GM19099 (cell line): ENCODE data around the gene ATPAF1.

Source experiments
- POLR2A ChIP-seq: IDR thresholded peaks from 3 replicates; pipeline ENCODE4 v1.6.1; 2011; ENCODE audit warnings: low read depth; ENCODE audit not compliant: insufficient read length; ENCODE audit errors: extremely low read depth

Gene ATPAF1

DNA sequence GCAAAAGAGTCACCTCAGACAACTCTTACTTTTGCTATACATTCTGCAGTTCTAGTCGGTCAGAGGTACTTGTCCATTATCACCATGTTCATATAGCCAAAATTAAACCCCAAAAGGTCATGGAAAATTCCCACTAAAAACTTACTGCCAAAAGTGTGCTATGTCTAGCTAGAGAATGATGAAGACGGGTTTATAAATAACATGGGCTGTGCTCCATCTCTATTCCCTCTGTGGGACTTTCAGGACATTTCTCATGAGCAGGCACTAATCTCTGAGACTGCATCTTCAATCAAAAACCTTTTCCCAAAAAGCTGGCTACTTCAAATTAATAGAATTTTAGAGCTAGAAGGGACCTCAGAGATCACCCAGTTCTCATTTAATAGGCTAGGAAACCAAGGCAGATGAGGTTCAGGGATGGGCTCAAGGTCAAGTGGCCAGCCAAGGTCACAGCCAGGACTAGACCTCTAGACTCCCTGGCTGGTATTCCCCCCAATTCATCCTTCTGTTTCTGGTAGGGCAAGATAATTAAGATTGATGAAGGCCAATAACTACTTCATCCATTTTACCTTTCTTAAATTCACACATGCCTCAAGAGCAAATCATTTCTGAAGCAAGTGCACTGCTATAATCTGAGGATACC is 30.6 kb downstream of the ATPAF1 start:
- no peak for TF ChIP-seq POLR2A

DNA sequence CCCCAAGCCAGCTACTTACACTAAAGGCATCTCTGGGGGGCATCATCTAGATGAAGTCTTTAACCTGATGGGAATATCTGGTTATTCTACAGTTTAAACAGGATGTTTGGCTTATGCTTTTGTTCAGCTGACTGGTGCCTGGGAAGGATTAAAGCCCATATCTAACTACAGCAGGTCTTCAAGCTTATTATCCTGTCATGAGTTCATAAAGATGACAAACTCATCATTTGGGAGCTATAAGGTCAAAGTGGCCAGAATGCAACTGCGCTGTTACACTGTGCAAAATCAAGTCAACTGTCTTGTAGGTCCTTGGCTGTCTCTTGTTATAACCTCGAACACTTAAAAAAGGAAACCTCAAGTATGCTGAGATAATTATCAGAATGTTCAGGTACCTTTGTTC is 33.0 kb downstream of the ATPAF1 start:
- TF ChIP-seq POLR2A, result no peak

GRCh38 chr1:46630719-46631118 is 37.4 kb downstream of the ATPAF1 start:
- no peak for TF ChIP-seq POLR2A

DNA sequence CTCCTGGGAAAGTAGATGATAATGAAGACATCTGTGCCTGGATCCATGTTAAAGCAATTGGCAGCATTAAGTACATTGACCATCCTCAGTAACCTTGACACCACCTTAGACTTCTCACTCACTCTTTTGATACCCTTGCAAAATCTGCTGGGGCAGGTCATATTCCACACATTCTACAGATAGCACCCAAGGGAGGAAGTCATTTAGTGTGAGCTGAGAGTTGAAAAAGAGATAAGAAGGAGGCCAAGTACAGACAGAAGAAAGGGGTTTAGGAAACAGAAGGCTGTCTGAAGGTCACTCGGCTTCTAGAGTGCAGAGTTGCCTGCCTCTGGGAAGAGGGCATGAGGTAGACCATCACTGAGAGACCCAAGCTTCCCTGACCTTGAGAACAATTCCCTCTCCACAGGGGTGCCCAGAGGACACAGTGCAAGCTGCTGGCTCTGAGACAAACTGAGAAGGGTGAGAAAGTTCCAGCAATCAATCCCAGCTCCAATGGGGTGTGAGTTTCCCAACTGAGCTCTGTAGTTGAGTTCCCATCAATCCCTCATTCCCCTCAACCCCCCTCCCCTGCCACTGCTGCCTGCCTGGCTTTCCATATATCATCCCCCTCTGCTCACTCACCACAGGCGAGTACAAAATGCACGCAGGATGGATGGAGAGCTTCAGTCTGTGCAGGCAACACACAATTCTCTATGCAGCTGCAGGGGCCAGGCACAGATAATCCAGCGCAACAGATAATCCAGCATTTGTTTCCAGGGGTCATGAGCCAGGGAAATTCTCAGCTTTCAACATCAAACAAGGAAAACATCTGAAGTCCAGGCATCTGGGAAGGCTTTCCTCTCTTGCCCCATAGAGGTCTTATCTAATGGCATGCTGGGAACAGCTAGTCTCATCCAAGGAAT is 44.2 kb downstream of the ATPAF1 start:
- no peak for TF ChIP-seq POLR2A

DNA sequence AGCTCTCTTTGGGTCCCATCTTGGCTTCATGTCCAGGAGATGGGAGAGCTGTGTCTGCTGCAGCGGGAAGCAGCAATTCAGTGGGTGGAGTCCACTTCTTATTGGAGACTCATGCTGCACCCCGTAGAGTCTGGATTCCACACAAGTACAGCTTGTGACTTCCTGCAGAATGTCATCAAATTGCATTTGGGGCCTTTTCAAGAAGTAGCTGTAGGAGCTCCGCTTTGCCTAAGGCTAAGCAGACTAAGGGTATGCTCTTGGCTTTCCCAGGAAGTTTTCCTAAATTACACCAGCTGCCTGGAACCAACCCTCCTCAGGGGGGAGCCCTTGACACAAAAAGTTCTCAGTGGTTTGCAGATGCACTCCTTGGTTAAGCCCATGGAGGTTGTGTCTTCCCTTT is 45.8 kb downstream of the ATPAF1 start:
- no peak for TF ChIP-seq POLR2A

- no peak for TF ChIP-seq POLR2A
Observed at GRCh38 chr1:46621930-46622329, 46.2 kb downstream of the ATPAF1 start.

DNA sequence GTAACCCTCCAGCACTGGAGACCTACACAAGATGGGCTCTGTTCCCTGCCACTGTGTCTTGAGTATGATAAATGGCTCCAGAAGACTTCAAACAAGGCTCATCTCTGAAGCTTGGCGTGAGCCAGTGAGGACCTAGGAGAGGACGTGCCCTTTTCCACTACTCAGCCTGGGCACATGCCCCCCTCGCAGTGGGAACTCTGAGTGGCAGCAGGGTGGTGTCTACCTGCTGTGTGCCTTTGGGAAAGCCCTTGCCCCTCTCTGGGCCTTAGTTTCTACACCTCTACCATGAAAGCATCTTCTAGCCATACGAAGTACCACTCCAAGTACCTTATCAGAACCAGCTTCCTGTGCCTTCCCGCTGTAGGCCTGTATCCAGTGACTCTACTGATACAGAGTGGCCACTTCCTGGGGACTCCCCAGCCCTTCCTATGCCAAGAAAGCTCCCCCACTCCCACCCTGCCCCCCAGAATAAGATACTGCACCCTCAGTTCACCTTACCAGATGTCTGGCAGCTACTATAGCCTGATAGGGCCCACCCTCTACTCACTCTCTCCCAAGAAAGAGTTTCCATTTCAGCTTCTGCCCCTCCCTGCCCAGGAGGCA is 48.4 kb downstream of the ATPAF1 start:
- no peak for TF ChIP-seq POLR2A

GRCh38 chr1:46618754-46619415 is 49.3 kb downstream of the ATPAF1 start:
- no peak for TF ChIP-seq POLR2A

GRCh38 chr1:46617833-46618232 is 50.3 kb downstream of the ATPAF1 start:
- TF ChIP-seq POLR2A, result no peak

DNA sequence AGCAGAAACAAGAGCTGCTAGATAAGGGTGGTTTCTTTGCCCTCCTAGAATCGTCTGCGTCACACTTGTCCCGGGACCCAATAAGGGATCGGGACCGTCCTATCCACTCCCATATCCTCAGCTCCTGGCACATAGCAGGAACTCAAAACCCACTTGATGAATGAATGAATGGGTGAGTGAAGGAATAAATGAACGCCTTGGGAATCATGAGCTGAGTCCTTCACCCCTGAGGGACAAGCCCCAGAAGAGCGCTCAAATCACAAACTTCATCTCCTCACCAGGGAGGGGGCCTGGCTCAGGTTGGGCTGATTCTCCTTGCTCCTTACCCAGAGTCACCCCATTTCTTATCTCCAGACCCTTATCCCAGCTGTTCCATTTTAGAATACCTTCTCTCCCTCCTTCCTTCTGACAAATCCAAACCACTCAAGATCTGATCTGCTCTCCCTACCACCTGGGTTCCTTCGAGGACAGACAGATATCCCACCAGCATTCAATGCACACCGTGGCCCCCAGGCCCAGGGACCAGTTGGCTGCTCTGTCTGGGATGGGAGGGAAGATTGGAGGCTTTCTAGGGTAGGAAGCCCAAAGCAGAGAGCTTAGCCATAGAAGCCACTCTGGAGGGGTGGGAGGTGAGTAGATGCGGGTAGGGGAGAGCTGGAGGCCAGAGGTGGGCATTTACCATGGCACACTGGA is 50.9 kb downstream of the ATPAF1 start:
- TF ChIP-seq POLR2A, result no peak

- peak; percentile 72 for TF ChIP-seq POLR2A
Observed at GRCh38 chr1:46616277-46617107, 51.7 kb downstream of the ATPAF1 start, which contains the start of gene MOB3C. Gene MOB3C (minus strand): TSS chr1:46616811. CDS start chr1:46613321, 3,490 bp downstream.

DNA sequence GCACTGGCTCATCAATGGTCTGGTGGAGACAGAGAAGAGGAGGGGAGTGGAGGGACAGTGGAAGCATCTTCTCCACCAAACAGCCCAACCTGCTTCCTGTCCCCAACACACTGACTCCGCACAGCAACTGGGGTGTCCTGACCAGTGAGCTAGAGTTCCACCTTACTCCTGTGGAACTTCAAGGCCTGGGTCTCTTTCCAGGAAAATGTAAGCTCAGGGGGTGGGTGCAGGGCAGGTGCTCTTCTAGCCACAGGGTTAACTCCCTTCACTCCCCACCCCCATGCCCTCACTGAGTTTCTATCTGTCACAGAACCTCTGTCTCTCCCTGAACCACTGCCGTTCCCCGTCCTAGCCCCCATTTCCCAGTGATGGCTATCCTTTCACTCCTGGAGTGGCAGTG is 52.4 kb downstream of the ATPAF1 start:
- no peak for TF ChIP-seq POLR2A

DNA sequence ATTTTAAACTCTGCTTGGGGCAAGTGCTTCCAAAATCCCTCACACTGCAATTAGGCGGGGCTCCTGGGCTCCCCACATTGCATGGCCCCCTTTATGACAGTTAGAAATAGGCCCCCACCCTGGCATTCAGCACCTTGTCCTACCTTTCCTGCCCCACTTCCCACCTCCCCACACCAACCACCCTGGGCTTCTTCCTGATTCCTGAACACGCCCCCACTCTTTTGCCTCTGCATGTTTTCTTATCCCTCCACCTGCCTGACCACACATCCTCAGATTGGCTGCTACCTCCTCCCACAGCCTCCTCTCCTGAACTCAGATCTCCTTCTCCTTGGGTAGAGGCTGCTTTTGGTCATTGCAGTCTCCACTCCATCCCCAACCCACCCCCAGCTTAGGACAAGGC is 53.1 kb downstream of the ATPAF1 start:
- TF ChIP-seq POLR2A, result no peak

GRCh38 chr1:46614604-46614984 is 53.6 kb downstream of the ATPAF1 start:
- TF ChIP-seq POLR2A, result no peak
